Caco-2 (cell line): ENCODE measurements around the gene CSNK2A3. TPM values are rescaled to one million over a fixed set of nuclear protein-coding genes. Genes with fewer than 3 reads are reported as not detected.

Experiments
- BruUV-seq: library from RNA; stranded (reverse); fragments of 400-500 nt; replicated peaks from 2 replicates; lab custom pipeline; 2021; lab: Mats Ljungman, UMichigan
- CTCF ChIA-PET: fragments of 300-600 bp; sonication (Branson Sonifier 250); formaldehyde crosslinking; loops from one replicate; lab custom pipeline; 2022; ENCODE audit warnings: antibody characterized with exemption; lab: Charles Lee
- POLR2A ChIA-PET: fragments of 300-600 bp; sonication (Branson Sonifier 250); formaldehyde crosslinking; loops from one replicate; lab custom pipeline; 2022; ENCODE audit warnings: antibody characterized with exemption; lab: Charles Lee
- DNase-seq, 2 experiments: peaks; one replicate each; pipeline versions ENCODE4 v3.0.0 to v3.0.0-alpha.2; 2020 to 2022
- H3K27me3 ChIP-seq: replicated peaks from 2 replicates; pipeline ENCODE4 v1.6.0; 2011; ENCODE audit warnings: low read length; ENCODE audit not compliant: control insufficient read depth, insufficient read depth
- H3K36me3 ChIP-seq: 2 replicates; pipeline ENCODE4 v1.5.1; 2011; ENCODE audit warnings: low read length; ENCODE audit not compliant: control insufficient read depth, insufficient read depth
- H3K4me1 ChIP-seq: fragments of 250-450 bp; sonication (Bioruptor Pico); 2 replicates; pipeline ENCODE4 v1.5.1; 2020; ENCODE audit warnings: mild to moderate bottlenecking
- H3K4me3 ChIP-seq: 2 replicates; pipeline ENCODE4 v1.5.1; 2011; ENCODE audit warnings: low read depth, mild to moderate bottlenecking, control low read depth, low read length
- H3K9me3 ChIP-seq: fragments of 250-450 bp; sonication (Bioruptor Pico); 2 replicates; pipeline ENCODE4 v1.5.1; 2020; ENCODE audit warnings: mild to moderate bottlenecking, moderate library complexity
- H3K27ac Mint-ChIP-seq: one replicate; pipeline ENCODE4 v1.8.0; 2022; ENCODE audit warnings: mixed read lengths; ENCODE audit not compliant: unreplicated experiment
- H3K27me3 Mint-ChIP-seq: one replicate; pipeline ENCODE4 v1.8.0; 2022; ENCODE audit warnings: mixed read lengths; ENCODE audit not compliant: insufficient read depth, unreplicated experiment
- H3K36me3 Mint-ChIP-seq: one replicate; pipeline ENCODE4 v1.8.0; 2022; ENCODE audit warnings: mild to moderate bottlenecking, mixed read lengths; ENCODE audit not compliant: insufficient read depth, unreplicated experiment
- H3K4me1 Mint-ChIP-seq: one replicate; pipeline ENCODE4 v1.8.0; 2022; ENCODE audit warnings: low read depth, mixed read lengths; ENCODE audit not compliant: unreplicated experiment
- H3K4me3 Mint-ChIP-seq: one replicate; pipeline ENCODE4 v1.8.0; 2022; ENCODE audit warnings: mild to moderate bottlenecking, moderate library complexity, mixed read lengths; ENCODE audit not compliant: unreplicated experiment
- H3K9me3 Mint-ChIP-seq: one replicate; pipeline ENCODE4 v1.8.0; 2022; ENCODE audit warnings: mixed read lengths; ENCODE audit not compliant: unreplicated experiment
- CTCF ChIP-seq, 2 experiments: fragments of 200-600 bp in 1 of 2; IDR thresholded peaks; 1 replicate in 1 of 2; 2 replicates in 1 of 2; pipeline versions ENCODE4 v1.5.1 to v1.8.0; 2011 to 2022; ENCODE audit warnings: antibody characterized with exemption in 1 of 2, control low read depth in 1 of 2, inconsistent platforms in 1 of 2, low read depth in 1 of 2, low read length in 1 of 2, mild to moderate bottlenecking in 1 of 2, moderate library complexity in 1 of 2; ENCODE audit not compliant: insufficient read depth in 1 of 2, severe bottlenecking in 1 of 2, unreplicated experiment in 1 of 2
- intact Hi-C: fragments of 100-400 bp; cut with micrococcal nuclease; formaldehyde crosslinking; loops from one replicate; pipeline ENCODE4 v1.10.0; 2022; ENCODE audit not compliant: unreplicated experiment
- total RNA-seq: library from RNA; stranded (reverse); gene quantifications from 2 replicates; pipeline ENCODE4 v1.2.3, GENCODE V29; 2022

Gene CSNK2A3
- total RNA-seq, 1 experiment from 2014 or later: 0.75 TPM

GRCh38 chr11:11400121-11400520, 47.1 kb upstream of the CSNK2A3 start:
- BruUV-seq: no TSS peak
- Histone ChIP-seq H3K4me1 (no peaks in the 10 kb centered on the region), H3K4me3 (no peak overlapping the region), H3K27me3 (no peaks in the 10 kb centered on the region; the same call in 1 of the 2 replicates), H3K9me3 (no peaks in the 10 kb centered on the region), H3K36me3 (no peaks in the 10 kb centered on the region)
- Mint-ChIP-seq H3K4me1 (no peaks in the 10 kb centered on the region), H3K27me3 (peaks cover 27% of the 10 kb centered on the region), H3K27ac (no peak overlapping the region), H3K9me3 (no peaks in the 10 kb centered on the region), H3K36me3 (no peaks in the 10 kb centered on the region), H3K4me3 (no peak overlapping the region)
- TF ChIP-seq CTCF (IDR thresholded peaks at IDR 0.05; ENCODE audit: insufficient read depth in 1 of 2, low read depth in 1 of 2, low read length in 1 of 2, severe bottlenecking in 1 of 2, unreplicated experiment in 1 of 2): no peak
- intact Hi-C loops: no loop called here
- ChIA-PET POLR2A (no interaction called here), CTCF (no interaction called here)
- DNase-seq: no peak

GRCh38 chr11:11397781-11398180, 44.7 kb upstream of the CSNK2A3 start:
- TF ChIP-seq CTCF (IDR thresholded peaks at IDR 0.05; ENCODE audit: insufficient read depth in 1 of 2, low read depth in 1 of 2, low read length in 1 of 2, severe bottlenecking in 1 of 2, unreplicated experiment in 1 of 2): no peak
- CTCF ChIA-PET: interaction anchor here (0.8 kb wide), 1 partner anchor 10 kb away, joined by 3 read pairs; no protein-coding TSS in a partner anchor
- H3K27ac Mint-ChIP-seq: no peak overlapping the region
- Histone ChIP-seq H3K9me3 (no peaks in the 10 kb centered on the region), H3K36me3 (no peaks in the 10 kb centered on the region), H3K27me3 (no peaks in the 10 kb centered on the region; the same call in 1 of the 2 replicates), H3K4me3 (no peak overlapping the region), H3K4me1 (no peaks in the 10 kb centered on the region)
- no peaks in the 10 kb centered on the region for H3K36me3 Mint-ChIP-seq
- intact Hi-C loops: no loop called here
- no TSS peak for BruUV-seq
- H3K9me3 Mint-ChIP-seq: no peaks in the 10 kb centered on the region
- H3K4me1 Mint-ChIP-seq: no peaks in the 10 kb centered on the region
- DNase-seq: no peak
- H3K4me3 Mint-ChIP-seq: no peak overlapping the region
- H3K27me3 Mint-ChIP-seq: peaks cover 16% of the 10 kb centered on the region
- POLR2A ChIA-PET: no interaction called here

GRCh38 chr11:11397036-11397415, 44.0 kb upstream of the CSNK2A3 start:
- intact Hi-C loops: no loop called here
- Histone ChIP-seq H3K4me3 (no peak overlapping the region), H3K9me3 (no peaks in the 10 kb centered on the region), H3K27me3 (no peaks in the 10 kb centered on the region; the same call in 1 of the 2 replicates), H3K36me3 (no peaks in the 10 kb centered on the region), H3K4me1 (no peaks in the 10 kb centered on the region)
- POLR2A ChIA-PET: no interaction called here
- H3K9me3 Mint-ChIP-seq: no peaks in the 10 kb centered on the region
- TF ChIP-seq CTCF (IDR thresholded peaks at IDR 0.05; ENCODE audit: insufficient read depth in 1 of 2, low read depth in 1 of 2, low read length in 1 of 2, severe bottlenecking in 1 of 2, unreplicated experiment in 1 of 2): no peak
- no peak overlapping the region for H3K27ac Mint-ChIP-seq
- no peaks in the 10 kb centered on the region for H3K36me3 Mint-ChIP-seq
- DNase-seq: no peak
- BruUV-seq: no TSS peak
- CTCF ChIA-PET: no interaction called here
- no peak overlapping the region for H3K4me3 Mint-ChIP-seq
- peaks cover 16% of the 10 kb centered on the region for H3K27me3 Mint-ChIP-seq
- H3K4me1 Mint-ChIP-seq: no peaks in the 10 kb centered on the region
